Psoas muscle (tissue), 8 donors: ENCODE results near the gene BCL11A. TPM values are rescaled to one million over a fixed set of nuclear protein-coding genes. Genes with fewer than 3 reads are reported as not detected.

Experiments
- ATAC-seq, 4 donors: fragments of 200-7000 bp; cut with Tn5 transposase; one replicate each; pipeline ENCODE4 v1.9.1; 2020; ENCODE audit warnings: moderate library complexity in 3 of 4, mild to moderate bottlenecking in 2 of 4
- DNase-seq, 2 donors: peaks; one replicate each; pipeline ENCODE4 v3.0.0-alpha.2; 2020
- H3K27ac ChIP-seq: fragments of 200-600 bp; one replicate; pipeline ENCODE4 v1.8.0; 2022
- H3K27me3 ChIP-seq, 3 donors: fragments of 200-600 bp in 1 of 3; one replicate each; pipeline versions ENCODE4 v1.6.1 to v1.8.0; 2013 to 2022; ENCODE audit warnings: low read length in 2 of 3, mild to moderate bottlenecking in 2 of 3, moderate library complexity in 1 of 3; ENCODE audit not compliant: insufficient read depth in 3 of 3
- H3K36me3 ChIP-seq, 2 donors: fragments of 200-600 bp in 1 of 2; one replicate each; pipeline versions ENCODE4 v1.6.1 to v1.8.0; 2013 to 2022; ENCODE audit warnings: low read depth in 1 of 2, mild to moderate bottlenecking in 1 of 2, moderate library complexity in 1 of 2; ENCODE audit not compliant: insufficient read depth in 1 of 2
- H3K4me1 ChIP-seq: fragments of 200-600 bp; one replicate; pipeline ENCODE4 v1.8.0; 2022
- H3K4me3 ChIP-seq: fragments of 200-600 bp; one replicate; pipeline ENCODE4 v1.8.0; 2022; ENCODE audit warnings: mild to moderate bottlenecking
- H3K9me3 ChIP-seq: fragments of 200-600 bp; one replicate; pipeline ENCODE4 v1.8.0; 2022
- WGBS, 3 donors: extraction: QIAGEN DNeasy Blood & Tissue Kit; methylation state at CpG; one replicate each; pipeline versions ENCODE4 v1.1.6 to v1.1.7; 2013; 5-methylcytosine and 5-hydroxymethylcytosine counted together
- intact Hi-C, 2 donors: fragments of 100-400 bp; cut with DNase I; formaldehyde crosslinking; loops; one replicate each; pipeline versions ENCODE4 v1.11.0 to v1.14.2; 2022
- polyA plus RNA-seq, 3 donors: library from polyadenylated mRNA; stranded (reverse); fragments of 200-250 nt; gene quantifications; one replicate each; pipeline ENCODE4 v1.2.3, GENCODE V29; 2013
- total RNA-seq, 4 donors: library from RNA; stranded (reverse); fragmentation: NEBNext Ultra II Directional in 2 of 4; extraction: Animal tissue kit (Norgen Biotek cat#: 25700) in 2 of 4; gene quantifications; one replicate each; pipeline versions ENCODE4 v1.2.1 to v1.2.4, GENCODE V29; 2021 to 2023
- TF ChIP-seq, protein P1 (sequence below): fragments of 200-600 bp; IDR thresholded peaks from one replicate; pipeline ENCODE4 v1.8.0; 2022; ENCODE audit warnings: antibody characterized with exemption
- donor health status: healthy with polysubstance abuse.
- donor health status: DM: no; HTN: no; CAD: no; lungs with moderate emphysema.
- donor health status: Bipolar disorder and iron deficiency.
- donor health status: healthy.
- donor health status: DM: yes; HTN: yes; CAD: no.
- donor health status: DM: no; HTN: no; CAD: no.
- donor health status: DM: no; HTN: no; CAD: no.
- donor health status: DM: yes; HTN: yes; CAD: no.

The BCL11A gene
- total and polyA plus RNA-seq, 7 donors = 0.01 to 0.66 (median 0.39) TPM; not detected in 1

DNA sequence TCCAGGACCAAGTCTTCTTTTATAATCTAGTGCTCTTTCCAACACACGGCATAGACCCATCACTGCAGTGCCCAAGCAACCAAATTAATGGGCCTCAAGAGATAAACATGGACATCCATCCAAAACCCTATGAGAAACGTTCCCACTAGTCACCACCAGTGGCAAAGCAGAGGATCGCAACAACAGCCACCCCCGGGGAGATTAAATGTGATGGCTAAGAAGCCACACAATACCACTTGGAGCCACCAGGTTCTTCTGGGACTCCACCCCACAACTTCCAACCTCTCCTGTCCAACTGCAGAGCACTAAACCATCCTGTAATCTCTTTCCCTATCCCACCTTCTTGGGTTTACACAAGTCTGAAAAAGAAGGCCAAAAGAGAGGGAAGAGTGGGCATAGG lies 123.8 kb downstream of the BCL11A start:
- Histone ChIP-seq H3K36me3 (no peaks in the 10 kb centered on the region), H3K27ac (no peak overlapping the region), H3K4me3 (no peak overlapping the region), H3K4me1 (peaks cover 1% of the 10 kb centered on the region), H3K27me3 (no peaks in the 10 kb centered on the region), H3K9me3 (no peaks in the 10 kb centered on the region)
- ATAC-seq (no peak), DNase-seq (no peak)
- TF ChIP-seq, protein P1, sequence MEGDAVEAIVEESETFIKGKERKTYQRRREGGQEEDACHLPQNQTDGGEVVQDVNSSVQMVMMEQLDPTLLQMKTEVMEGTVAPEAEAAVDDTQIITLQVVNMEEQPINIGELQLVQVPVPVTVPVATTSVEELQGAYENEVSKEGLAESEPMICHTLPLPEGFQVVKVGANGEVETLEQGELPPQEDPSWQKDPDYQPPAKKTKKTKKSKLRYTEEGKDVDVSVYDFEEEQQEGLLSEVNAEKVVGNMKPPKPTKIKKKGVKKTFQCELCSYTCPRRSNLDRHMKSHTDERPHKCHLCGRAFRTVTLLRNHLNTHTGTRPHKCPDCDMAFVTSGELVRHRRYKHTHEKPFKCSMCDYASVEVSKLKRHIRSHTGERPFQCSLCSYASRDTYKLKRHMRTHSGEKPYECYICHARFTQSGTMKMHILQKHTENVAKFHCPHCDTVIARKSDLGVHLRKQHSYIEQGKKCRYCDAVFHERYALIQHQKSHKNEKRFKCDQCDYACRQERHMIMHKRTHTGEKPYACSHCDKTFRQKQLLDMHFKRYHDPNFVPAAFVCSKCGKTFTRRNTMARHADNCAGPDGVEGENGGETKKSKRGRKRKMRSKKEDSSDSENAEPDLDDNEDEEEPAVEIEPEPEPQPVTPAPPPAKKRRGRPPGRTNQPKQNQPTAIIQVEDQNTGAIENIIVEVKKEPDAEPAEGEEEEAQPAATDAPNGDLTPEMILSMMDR = no peak
- WGBS, 3 donors = 64 to 82% (median 80%) methylated on average over 4 of the region's 4 CpGs
- intact Hi-C loops = no loop called here

DNA sequence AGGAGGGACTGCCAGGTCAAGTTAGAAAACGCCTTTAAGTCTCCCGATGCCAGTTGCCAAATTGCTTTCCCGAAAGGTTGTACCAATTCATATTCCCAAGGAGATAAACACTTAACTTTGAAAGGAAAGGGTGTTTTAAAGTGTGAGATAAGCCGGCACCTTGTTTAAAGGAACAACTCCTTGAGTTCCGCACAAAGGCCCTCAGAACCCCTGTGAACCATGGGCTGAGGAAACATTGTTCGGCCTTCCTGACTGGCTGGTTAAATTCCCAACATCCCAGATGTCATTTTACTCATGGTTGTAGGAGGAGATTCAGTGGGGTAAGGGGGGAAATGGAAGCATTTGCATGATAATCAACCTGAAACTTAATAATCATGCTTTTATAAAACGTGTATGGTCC lies 126.6 kb downstream of the BCL11A start:
- no peaks in the 10 kb centered on the region for H3K9me3 ChIP-seq
- TF ChIP-seq, protein P1 = no peak
- H3K27ac ChIP-seq = no peak overlapping the region
- ATAC-seq (no peak), DNase-seq (no peak)
- no peaks in the 10 kb centered on the region for H3K27me3 ChIP-seq
- 88 to 91% (median 90%) methylated on average over 7 of the region's 7 CpGs for WGBS, 3 donors
- intact Hi-C loops = no loop called here
- no peak overlapping the region for H3K4me3 ChIP-seq
- no peaks in the 10 kb centered on the region for H3K4me1 ChIP-seq
- H3K36me3 ChIP-seq = no peaks in the 10 kb centered on the region

DNA sequence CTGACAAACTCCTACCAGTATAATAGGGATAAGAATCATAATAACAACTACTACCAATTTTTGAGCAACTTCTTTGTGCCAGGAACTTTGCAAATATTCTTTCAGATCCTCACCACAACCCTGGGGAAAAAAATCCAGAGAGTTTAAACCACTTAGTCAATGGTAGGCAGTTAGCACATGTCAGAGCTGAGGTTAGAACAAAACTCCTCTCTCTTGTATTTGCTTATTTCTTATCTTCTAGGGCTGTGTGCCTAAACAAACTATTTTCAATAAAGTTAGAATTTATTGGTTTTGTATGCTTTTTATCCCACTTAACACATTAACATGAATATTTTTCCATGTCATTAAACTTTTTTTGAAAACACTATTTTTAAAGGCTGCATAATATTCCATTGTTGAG lies 127.1 kb downstream of the BCL11A start:
- ATAC-seq = no peak

DNA sequence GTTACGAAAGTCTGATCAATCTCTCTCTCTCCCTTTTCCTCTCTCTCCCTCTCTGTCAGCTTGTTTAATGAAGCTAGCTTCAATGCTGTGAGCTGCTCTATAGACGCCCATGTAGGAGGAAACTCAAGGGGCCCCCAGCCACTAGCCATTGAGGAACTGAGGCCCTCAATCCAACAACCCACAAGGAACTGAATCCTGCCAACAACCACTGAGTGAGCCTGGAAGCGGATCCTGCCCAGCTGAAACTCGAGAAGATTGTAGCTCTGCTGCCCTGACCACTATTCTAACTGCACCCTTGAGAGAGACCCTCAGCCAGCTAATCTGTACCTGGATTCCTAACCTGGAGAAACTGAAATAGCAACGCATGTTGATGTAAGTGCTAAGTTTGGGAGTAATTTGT lies 129.2 kb downstream of the BCL11A start:
- no peaks in the 10 kb centered on the region for H3K4me1 ChIP-seq
- H3K4me3 ChIP-seq = no peak overlapping the region
- H3K36me3 ChIP-seq = no peaks in the 10 kb centered on the region
- WGBS, 3 donors = 41 to 62% (median 53%) methylated on average over 5 of the region's 5 CpGs
- intact Hi-C loops = no loop called here
- H3K27me3 ChIP-seq = no peaks in the 10 kb centered on the region
- H3K27ac ChIP-seq = no peak overlapping the region
- no peak for ATAC-seq
- no peak for DNase-seq
- TF ChIP-seq, protein P1 = no peak
- no peaks in the 10 kb centered on the region for H3K9me3 ChIP-seq

More for the DNA sequence above, 127.1 kb downstream of the BCL11A start:
- intact Hi-C loops = no loop called here
- Histone ChIP-seq H3K4me1 (no peaks in the 10 kb centered on the region), H3K9me3 (no peaks in the 10 kb centered on the region), H3K36me3 (no peaks in the 10 kb centered on the region), H3K27me3 (no peaks in the 10 kb centered on the region), H3K27ac (no peak overlapping the region), H3K4me3 (no peak overlapping the region)
- TF ChIP-seq, protein P1 = no peak
- no peak for DNase-seq

DNA sequence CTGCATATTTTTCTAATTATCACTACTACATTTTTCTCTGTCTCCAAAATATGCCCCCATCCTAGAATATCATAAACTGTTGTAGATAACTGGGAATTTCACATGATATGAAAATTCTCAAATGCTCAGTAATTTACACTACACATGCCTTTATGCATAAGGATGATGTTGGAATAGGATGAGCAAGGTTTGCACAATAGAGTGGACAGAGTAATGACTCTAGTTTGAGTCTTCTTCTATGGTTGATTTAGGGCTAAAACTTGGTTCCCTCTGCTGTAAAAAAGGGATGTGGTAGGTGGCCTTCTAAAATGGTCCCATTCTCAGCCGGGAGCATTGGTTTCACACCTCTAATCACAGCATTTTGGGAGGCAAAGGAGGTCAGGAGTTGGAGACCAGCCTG lies 129.9 kb downstream of the BCL11A start:
- Histone ChIP-seq H3K4me3 (no peak overlapping the region), H3K4me1 (no peaks in the 10 kb centered on the region), H3K27ac (no peak overlapping the region), H3K36me3 (no peaks in the 10 kb centered on the region), H3K27me3 (no peaks in the 10 kb centered on the region), H3K9me3 (no peaks in the 10 kb centered on the region)
- TF ChIP-seq, protein P1 = no peak
- intact Hi-C loops = no loop called here
- WGBS, 3 donors = 64 to 75% (median 69%) methylated on average over 1 of the region's 1 CpG
- no peak for ATAC-seq
- DNase-seq = no peak
